ENCODE measurements around the gene HOXB13.

Gene HOXB13

GRCh38 chr17:48748718-48749566 lies 20.4 kb upstream of the HOXB13 start:
- DNase-seq (ENCODE audit: low read depth in 2 of 2), result no peak

- DNase-seq (ENCODE audit: low read depth in 2 of 2), result no peak
These were observed 19.2 kb upstream of the HOXB13 start for GRCh38 chr17:48747445-48748363.

GRCh38 chr17:48746916-48747444 lies 18.4 kb upstream of the HOXB13 start:
- no peak for DNase-seq (ENCODE audit: low read depth in 2 of 2)

GRCh38 chr17:48745381-48746275 lies 17.1 kb upstream of the HOXB13 start:
- DNase-seq (ENCODE audit: low read depth in 2 of 2), result no peak

- DNase-seq (ENCODE audit: low read depth in 2 of 2), result no peak
These were observed 12.0 kb upstream of the HOXB13 start for GRCh38 chr17:48740537-48740936.

GRCh38 chr17:48738803-48739526 lies 10.4 kb upstream of the HOXB13 start:
- no peak for DNase-seq (ENCODE audit: low read depth in 2 of 2)

- DNase-seq (ENCODE audit: low read depth in 2 of 2), result no peak
These were observed 9.9 kb upstream of the HOXB13 start for GRCh38 chr17:48738424-48738802.

GRCh38 chr17:48737330-48738043 lies 8.9 kb upstream of the HOXB13 start:
- DNase-seq (ENCODE audit: low read depth in 2 of 2), result no peak

GRCh38 chr17:48735062-48735351 lies 6.5 kb upstream of the HOXB13 start:
- no peak for DNase-seq (ENCODE audit: low read depth in 2 of 2)

GRCh38 chr17:48734333-48735061 lies 5.9 kb upstream of the HOXB13 start:
- DNase-seq (ENCODE audit: low read depth in 2 of 2), result no peak

GRCh38 chr17:48733632-48734328 lies 5.2 kb upstream of the HOXB13 start:
- DNase-seq (ENCODE audit: low read depth in 2 of 2), result no peak

GRCh38 chr17:48732688-48733629 lies 4.4 kb upstream of the HOXB13 start:
- no peak for DNase-seq (ENCODE audit: low read depth in 2 of 2)

GRCh38 chr17:48731355-48731754 lies 2.8 kb upstream of the HOXB13 start:
- DNase-seq (ENCODE audit: low read depth in 2 of 2), result no peak

- DNase-seq (ENCODE audit: low read depth in 2 of 2), result no peak
These were observed 1.6 kb upstream of the HOXB13 start for GRCh38 chr17:48730240-48730550.

- DNase-seq (ENCODE audit: low read depth in 2 of 2), result no peak
These were observed 1.0 kb upstream of the HOXB13 start for GRCh38 chr17:48729335-48730239.

- no peak for DNase-seq (ENCODE audit: low read depth in 2 of 2)
These were observed 955 bp downstream of the HOXB13 start for GRCh38 chr17:48727415-48728175.

All from stimulated activated CD4-positive, alpha-beta T cell treated with anti-CD3 and anti-CD28 coated beads, Interleukin-1b, Interleukin-23, amount 100 ng/mL, for 4 hours (primary cell).